GM12878 (cell line): Measurements from ENCODE around the gene SPCS3. TPM values are rescaled to one million over a fixed set of nuclear protein-coding genes. Genes with fewer than 3 reads are reported as not detected.

ENCODE experiments used
- ATAC-seq: fragments of 200-7000 bp; cut with Tn5 transposase; 3 replicates; pipeline ENCODE4 v1.9.1; 2020; ENCODE audit warnings: mild to moderate bottlenecking, moderate library complexity
- BruUV-seq: library from RNA; stranded (reverse); fragments of 400-500 nt; replicated peaks from 2 replicates; lab custom pipeline; 2021; lab: Mats Ljungman, UMichigan
- CTCF ChIA-PET: fragments of 300-600 bp; sonication (Branson Sonifier 250); formaldehyde crosslinking; extraction: SDS; loops from one replicate; lab custom pipeline; 2021; ENCODE audit warnings: inconsistent platforms; lab: Yijun Ruan, JAX
- POLR2A ChIA-PET: fragments of 350-600 bp; formaldehyde crosslinking; extraction: SDS; loops from one replicate; lab custom pipeline; 2021; ENCODE audit warnings: inconsistent platforms; lab: Charles Lee
- RAD21 ChIA-PET: fragments of 300-600 bp; sonication (Branson Sonifier 250); formaldehyde crosslinking; loops from one replicate; lab custom pipeline; 2023; ENCODE audit warnings: antibody characterized with exemption; ENCODE audit not compliant: unreplicated experiment; lab: Charles Lee
- SMC1A ChIA-PET: fragments of 300-600 bp; sonication (Branson Sonifier 250); formaldehyde crosslinking; loops from one replicate; lab custom pipeline; 2023; ENCODE audit not compliant: unreplicated experiment, uncharacterized antibody; lab: Charles Lee
- DNase-seq: peaks from one replicate; pipeline ENCODE4 v3.0.0-alpha.2; 2011; ENCODE audit warnings: low read depth, low spot score
- FAIRE-seq: peaks from 3 replicates; lab custom pipeline; 2011; peaks lifted over from hg19 to GRCh38; lab: Jason Lieb, UNC
- H2AFZ ChIP-seq: 2 replicates; pipeline ENCODE4 v1.6.0; 2011; ENCODE audit warnings: low read depth, low read length, control low read depth; ENCODE audit not compliant: control insufficient read depth
- H3K27ac ChIP-seq: 2 replicates; pipeline ENCODE4 v1.5.1; 2011; ENCODE audit warnings: control low read depth; ENCODE audit not compliant: control insufficient read depth, insufficient read depth
- H3K27me3 ChIP-seq, 2 experiments: replicated peaks in 1 of 2; 2 replicates each; pipeline versions ENCODE4 v1.6.0 to v1.6.1; 2011; ENCODE audit warnings: low read length in 1 of 2; ENCODE audit not compliant: control insufficient read depth in 2 of 2, insufficient read depth in 2 of 2
- H3K36me3 ChIP-seq, 2 experiments: 2 replicates each; pipeline ENCODE4 v1.5.1; 2011; ENCODE audit warnings: low read length in 1 of 2; ENCODE audit not compliant: control insufficient read depth in 2 of 2, insufficient read depth in 2 of 2
- H3K4me1 ChIP-seq: 2 replicates; pipeline ENCODE4 v1.6.1; 2011; ENCODE audit warnings: mild to moderate bottlenecking, low read length, moderate library complexity, mixed read lengths; ENCODE audit not compliant: control insufficient read depth, insufficient read depth
- H3K4me2 ChIP-seq: 2 replicates; pipeline ENCODE4 v1.6.0; 2011; ENCODE audit warnings: control low read depth; ENCODE audit not compliant: control insufficient read depth, insufficient read depth
- H3K4me3 ChIP-seq: fragments of 200-600 bp; sonication (generic); 2 replicates; pipeline ENCODE4 v1.5.1; 2016
- H3K79me2 ChIP-seq: 2 replicates; pipeline ENCODE4 v1.6.0; 2011; ENCODE audit warnings: low read length; ENCODE audit not compliant: control insufficient read depth, insufficient read depth
- H3K9ac ChIP-seq: 2 replicates; pipeline ENCODE4 v1.8.0; 2011; ENCODE audit warnings: low read length, control low read depth, mixed read lengths; ENCODE audit not compliant: control insufficient read depth, insufficient read depth
- H3K9me3 ChIP-seq: replicated peaks from 3 replicates; pipeline ENCODE4 v1.5.1; 2011; ENCODE audit warnings: mild to moderate bottlenecking, low read length; ENCODE audit not compliant: control insufficient read depth, insufficient read depth
- H4K20me1 ChIP-seq: 2 replicates; pipeline ENCODE4 v1.6.0; 2011; ENCODE audit not compliant: control insufficient read depth, insufficient read depth
- HDAC2 ChIP-seq: fragments of 200-600 bp; sonication (generic); IDR thresholded peaks from 2 replicates; pipeline ENCODE4 v1.6.1; 2017
- KAT2A ChIP-seq: conservative IDR thresholded peaks from 2 replicates; pipeline ENCODE4 v1.6.1; 2011; ENCODE audit warnings: low read depth, low read length; ENCODE audit not compliant: control insufficient read depth
- KLF5 ChIP-seq: fragments of 450-650 bp; IDR thresholded peaks from 2 replicates; pipeline ENCODE4 v1.6.1; 2014; ENCODE audit warnings: mild to moderate bottlenecking; ENCODE audit not compliant: partially characterized antibody
- NFYB ChIP-seq: IDR thresholded peaks from 2 replicates; pipeline ENCODE4 v1.6.1; 2011; ENCODE audit warnings: low read depth, mild to moderate bottlenecking, low read length, improper control_type of control experiment, moderate library complexity; ENCODE audit not compliant: insufficient read depth
- NR2C1 ChIP-seq: fragments of 450-650 bp; IDR thresholded peaks from 2 replicates; pipeline ENCODE4 v1.6.1; 2017; ENCODE audit warnings: antibody characterized with exemption, mild to moderate bottlenecking, moderate library complexity
- SREBF2 ChIP-seq: IDR thresholded peaks from 2 replicates; pipeline ENCODE4 v1.6.1; 2012; ENCODE audit warnings: mild to moderate bottlenecking, low read length
- ZBED1 ChIP-seq: IDR thresholded peaks from 2 replicates; pipeline ENCODE4 v1.6.1; 2016; ENCODE audit warnings: borderline replicate concordance
- WGBS: methylation state at CpG from one replicate; pipeline ENCODE4 v1.1.6; 2016; ENCODE audit warnings: low lambda C conversion rate; ENCODE audit not compliant: insufficient replicate concordance, insufficient coverage; ENCODE audit errors: missing lambda C conversion rate; 5-methylcytosine and 5-hydroxymethylcytosine counted together
- in situ Hi-C: fragments of 300-500 bp; cut with MboI; formaldehyde crosslinking; loops from 9 replicates; pipeline ENCODE4 v1.14.3; 2018; ENCODE audit warnings: mixed read lengths
- intact Hi-C: fragments of 100-400 bp; cut with micrococcal nuclease; formaldehyde crosslinking; loops from one replicate; pipeline ENCODE4 v1.14.2; 2022; ENCODE audit not compliant: unreplicated experiment
- polyA plus RNA-seq, 11 experiments: library from polyadenylated mRNA; depleted of rRNA in 4 of 11; unstranded in 6 of 11; stranded (reverse) in 5 of 11; fragments of >200 nt; fragmentation: Nextera tagmentation in 4 of 11; fragmentation: Illumina TruSeq in 1 of 11; extraction: Ambion mirVana in 4 of 11; extraction: Trizol in 1 of 11; gene quantifications; 1 replicate in 1 of 11; 2 replicates in 10 of 11; pipeline versions ENCODE4 v1.2.1 to v1.2.3, GENCODE V29; 2011 to 2016; ENCODE audit warnings: inconsistent platforms in 2 of 11, missing spikeins in 2 of 11, low read depth in 1 of 11
- total RNA-seq, 4 experiments: library from RNA; depleted of rRNA in 3 of 4; stranded (reverse); fragments of >200 nt in 3 of 4; fragmentation: Illumina TruSeq in 1 of 4; extraction: Trizol in 1 of 4; gene quantifications; 2 replicates each; pipeline versions ENCODE4 v1.2.1 to v1.2.3, GENCODE V29; 2013 to 2021

The SPCS3 gene
- total and polyA plus RNA-seq, 10 of the 15 experiments (the other 5 are each of a cell fraction or from before 2014, with no cell fraction given): 50.0 to 151 (median 76.4) TPM

GRCh38 chr4:176271749-176272148 lies 48.0 kb upstream of the SPCS3 start:
- no peak overlapping the region for H3K27ac ChIP-seq
- H3K4me1 ChIP-seq: no peaks in the 10 kb centered on the region
- CTCF ChIA-PET: no interaction called here
- POLR2A ChIA-PET: no interaction called here
- no peak overlapping the region for H3K4me3 ChIP-seq
- BruUV-seq: no TSS peak
- ATAC-seq (no peak), DNase-seq (no peak), FAIRE-seq (no peak)
- H3K36me3 ChIP-seq: no peaks in the 10 kb centered on the region
- RAD21 ChIA-PET: no interaction called here
- no peaks in the 10 kb centered on the region for H4K20me1 ChIP-seq
- TF ChIP-seq KLF5 (no peak), NFYB (no peak), ZBED1 (no peak), SREBF2 (no peak), HDAC2 (no peak), NR2C1 (no peak)
- no peak overlapping the region for H2AFZ ChIP-seq
- intact Hi-C loops: no loop called here
- no peak overlapping the region for H3K4me2 ChIP-seq
- WGBS: 55% methylated on average over 3 of the region's 3 CpGs
- no peaks in the 10 kb centered on the region for H3K79me2 ChIP-seq
- no peak overlapping the region for H3K9ac ChIP-seq
- peaks cover 2 to 3% of the 10 kb centered on the region in 2 experiments; a peak in 3 of 4 replicates for H3K27me3 ChIP-seq
- no peaks in the 10 kb centered on the region for H3K9me3 ChIP-seq
- SMC1A ChIA-PET: no interaction called here
- in situ Hi-C loops: no loop called here

DNA sequence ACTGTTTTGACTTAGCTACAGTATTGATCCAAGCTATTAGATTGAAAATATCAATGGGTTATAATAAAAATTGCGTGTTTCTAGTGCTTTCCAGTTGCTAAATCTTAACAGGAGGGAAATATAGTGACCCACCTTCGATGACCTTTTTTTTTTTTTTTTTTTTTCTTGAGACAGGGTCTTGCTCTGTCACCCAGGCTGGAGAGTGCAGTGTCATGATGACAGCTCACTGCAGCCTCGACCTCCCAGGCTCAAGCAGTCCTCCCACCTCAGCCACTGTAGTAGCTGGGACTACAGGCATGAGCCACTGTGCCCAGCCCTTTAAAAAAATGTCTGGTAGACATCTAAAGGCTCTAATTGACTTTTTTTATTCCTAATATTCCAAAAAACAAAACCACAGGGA lies 47.0 kb upstream of the SPCS3 start:
- Histone ChIP-seq H3K9ac (no peak overlapping the region), H3K4me1 (no peaks in the 10 kb centered on the region), H3K27ac (no peak overlapping the region), H3K36me3 (no peaks in the 10 kb centered on the region), H3K9me3 (no peaks in the 10 kb centered on the region), H3K79me2 (no peaks in the 10 kb centered on the region), H3K4me3 (no peak overlapping the region), H3K4me2 (no peak overlapping the region), H2AFZ (no peak overlapping the region), H3K27me3 (peaks cover 2 to 3% of the 10 kb centered on the region in 2 experiments; a peak in 3 of 4 replicates), H4K20me1 (no peaks in the 10 kb centered on the region)
- FAIRE-seq (no peak), DNase-seq (no peak), ATAC-seq (no peak)
- RAD21 ChIA-PET: no interaction called here
- TF ChIP-seq KAT2A: no peak
- WGBS: 2% methylated on average over 3 of the region's 3 CpGs
- BruUV-seq: no TSS peak
- intact Hi-C loops: no loop called here
- POLR2A ChIA-PET: no interaction called here
- in situ Hi-C loops: no loop called here
- CTCF ChIA-PET: interaction anchor here (0.6 to 0.7 kb wide), 2 partner anchors 140 to 238 kb away, joined by 3 read pairs; no protein-coding TSS in a partner anchor
- SMC1A ChIA-PET: no interaction called here
